ENCODE data around the gene ENAM.

DNA sequence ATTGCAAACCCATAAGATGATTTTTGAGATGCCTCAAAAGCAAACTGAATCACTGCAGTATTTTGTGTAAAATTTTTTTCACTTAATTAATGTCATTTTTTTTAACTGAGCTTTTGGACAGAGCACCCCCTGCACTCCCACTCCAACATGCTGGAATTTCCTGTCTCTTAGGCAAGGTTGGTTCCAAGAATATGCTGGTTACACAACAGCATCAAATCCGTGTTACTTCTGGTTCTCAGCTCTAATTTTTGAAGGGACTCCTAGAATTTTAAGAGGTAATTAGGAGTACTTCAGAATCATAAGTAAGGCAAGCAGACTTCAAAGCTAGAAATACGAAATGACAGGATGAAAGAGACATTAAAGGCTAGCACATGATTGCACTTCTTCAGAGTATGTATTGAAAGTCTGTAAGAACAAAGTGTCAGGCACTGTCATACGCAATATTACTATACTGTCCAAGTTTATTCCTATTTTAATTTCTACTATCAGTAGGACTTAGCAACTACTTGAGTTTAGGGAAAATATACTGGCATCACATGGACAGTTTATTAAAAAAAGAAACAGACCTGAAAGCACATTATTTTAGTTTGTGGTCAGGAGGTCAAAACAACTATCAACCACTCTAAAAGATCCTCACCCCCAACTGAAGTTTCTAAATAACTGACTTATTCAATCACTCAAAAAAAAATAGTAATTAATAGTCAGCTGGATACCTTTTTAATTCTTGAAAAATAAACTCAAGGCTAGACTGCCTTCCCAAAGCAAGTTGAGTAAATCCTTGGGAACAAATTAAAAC is 39.4 kb downstream of the ENAM start:
- TF ChIP-seq EZH2phosphoT487 (IDR thresholded peaks at IDR 0.05) (no peak), CTCF (IDR thresholded peaks at IDR 0.05) (no peak), EZH2 (IDR thresholded peaks at IDR 0.05) (no peak)

Measured in neural progenitor cell (in vitro differentiated cells).